ENCODE measurements around the gene SAP130. TPM values are rescaled to one million over a fixed set of nuclear protein-coding genes. Genes with fewer than 3 reads are reported as not detected.

The SAP130 gene
- total and polyA plus RNA-seq, 2 of the 8 experiments (the other 6 are each of a cell fraction or from before 2014, with no cell fraction given): 51.4 to 54.3 TPM

DNA sequence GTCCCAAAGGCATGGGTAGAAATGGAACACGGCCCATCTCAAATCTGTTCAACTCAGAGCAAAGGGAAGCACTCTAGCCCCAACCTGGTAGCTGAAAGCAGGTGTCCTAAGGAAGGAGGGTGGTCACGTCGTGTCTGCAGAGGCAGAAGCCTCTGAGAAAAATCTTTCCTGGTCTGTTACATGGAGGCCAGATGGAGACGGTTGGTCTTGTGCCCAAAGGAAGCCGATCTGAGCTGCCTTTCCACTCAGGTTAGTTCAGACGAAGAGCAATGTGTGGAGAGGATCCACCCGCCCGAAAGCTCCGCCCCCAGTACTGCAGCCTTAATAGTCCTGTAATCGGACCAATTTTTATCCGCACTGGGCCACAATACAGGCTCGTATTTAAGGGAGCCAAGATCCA, 87.2 kb downstream of the SAP130 start:
- Histone ChIP-seq H4K8ac (ENCODE audit: extremely low read depth, insufficient read depth, low read length) (no peak overlapping the region), H3K4me2 (ENCODE audit: insufficient read depth in 1 of 2, low read depth in 2 of 2, low read length in 2 of 2) (no peak overlapping the region), H2AK5ac (ENCODE audit: low read depth, low read length) (no peak overlapping the region), H3K4me1 (replicated peaks in 1 of 4; ENCODE audit: control insufficient read depth in 3 of 4, insufficient read depth in 4 of 4, low read length in 3 of 4) (no peaks in the 10 kb centered on the region), H3K9me3 (ENCODE audit: insufficient read depth in 2 of 2, low read depth in 1 of 2, low read length in 1 of 2) (no peaks in the 10 kb centered on the region), H2BK5ac (ENCODE audit: low read depth, low read length) (no peak overlapping the region), H3K4ac (replicated peaks; ENCODE audit: insufficient read length, low read depth, low read length) (no peak overlapping the region), H3K23me2 (ENCODE audit: low read depth, low read length) (no peaks in the 10 kb centered on the region), H3K9ac (replicated peaks in 1 of 4; ENCODE audit: extremely low read depth in 1 of 4, low read depth in 3 of 4, low read length in 3 of 4) (no peak overlapping the region), H2BK15ac (ENCODE audit: low read length) (no peak overlapping the region), H3K18ac (ENCODE audit: extremely low read depth, low read length) (no peak overlapping the region), H2AFZ (ENCODE audit: low read length) (no peak overlapping the region), H3K4me3 (ENCODE audit: extremely low read depth in 1 of 4, insufficient read depth in 2 of 4, low read depth in 3 of 4, low read length in 4 of 4) (no peak overlapping the region), H3K23ac (ENCODE audit: insufficient read length) (no peak overlapping the region), H3K36me3 (ENCODE audit: control insufficient read depth in 2 of 4, insufficient read depth in 4 of 4, low read length in 3 of 4) (peaks cover 11 to 50% (median 34%) of the 10 kb centered on the region in 4 experiments), H4K91ac (replicated peaks; ENCODE audit: insufficient read length, low read length) (no peak overlapping the region), H4K20me1 (replicated peaks in 1 of 2; ENCODE audit: control insufficient read depth in 1 of 2, insufficient read depth in 2 of 2, low read length in 2 of 2) (peaks cover 0 to 2% of the 10 kb centered on the region in 2 experiments), H2BK12ac (ENCODE audit: low read depth, low read length) (no peak overlapping the region), H3K27me3 (replicated peaks in 1 of 4; ENCODE audit: control insufficient read depth in 3 of 4, extremely low read depth in 1 of 4, insufficient read depth in 3 of 4, low read length in 3 of 4) (no peaks in the 10 kb centered on the region), H3K56ac (replicated peaks; ENCODE audit: insufficient read length, low read depth, low read length) (no peak overlapping the region), H4K5ac (ENCODE audit: insufficient read length, low read depth, low read length) (no peak overlapping the region), H2BK120ac (replicated peaks; ENCODE audit: low read depth, low read length) (no peak overlapping the region), H3K27ac (ENCODE audit: low read depth, low read length) (no peak overlapping the region), H3K79me1 (ENCODE audit: low read depth, low read length) (no peaks in the 10 kb centered on the region), H3K79me2 (ENCODE audit: control insufficient read depth in 1 of 2, insufficient read depth in 2 of 2, low read length in 2 of 2) (no peaks in the 10 kb centered on the region), H2BK20ac (ENCODE audit: low read length) (no peak overlapping the region), H3K14ac (ENCODE audit: insufficient read length) (no peak overlapping the region)
- WGBS, 2 experiments (ENCODE audit: extremely low coverage in 1 of 2, insufficient coverage in 1 of 2, insufficient read length in 1 of 2, insufficient replicate concordance in 2 of 2, low coverage in 1 of 2, low lambda C conversion rate in 2 of 2, missing lambda C conversion rate in 1 of 2): 84% methylated on average over 12 of the region's 12 CpGs; no CpG with 5 or more reads in 1 of the 2 experiments
- ChIA-PET CTCF (ENCODE audit: partially characterized antibody) (no interaction called here), POLR2A (ENCODE audit: partially characterized antibody) (interaction anchor here (0.6 to 1.0 kb wide), 2 partner anchors 24 to 71 kb away, joined by 4 read pairs; no protein-coding TSS in a partner anchor)
- FAIRE-seq (no peak), DNase-seq (ENCODE audit: low read depth in 1 of 2, low spot score in 2 of 2) (no peak)

All from H1 (cell line).